ENCODE data around the gene TMEM125. TPM values are rescaled to one million over a fixed set of nuclear protein-coding genes. Genes with fewer than 3 reads are reported as not detected.

Gene TMEM125
- total RNA-seq, 2 donors from 2014 or later: 11.7 to 16.6 TPM

DNA sequence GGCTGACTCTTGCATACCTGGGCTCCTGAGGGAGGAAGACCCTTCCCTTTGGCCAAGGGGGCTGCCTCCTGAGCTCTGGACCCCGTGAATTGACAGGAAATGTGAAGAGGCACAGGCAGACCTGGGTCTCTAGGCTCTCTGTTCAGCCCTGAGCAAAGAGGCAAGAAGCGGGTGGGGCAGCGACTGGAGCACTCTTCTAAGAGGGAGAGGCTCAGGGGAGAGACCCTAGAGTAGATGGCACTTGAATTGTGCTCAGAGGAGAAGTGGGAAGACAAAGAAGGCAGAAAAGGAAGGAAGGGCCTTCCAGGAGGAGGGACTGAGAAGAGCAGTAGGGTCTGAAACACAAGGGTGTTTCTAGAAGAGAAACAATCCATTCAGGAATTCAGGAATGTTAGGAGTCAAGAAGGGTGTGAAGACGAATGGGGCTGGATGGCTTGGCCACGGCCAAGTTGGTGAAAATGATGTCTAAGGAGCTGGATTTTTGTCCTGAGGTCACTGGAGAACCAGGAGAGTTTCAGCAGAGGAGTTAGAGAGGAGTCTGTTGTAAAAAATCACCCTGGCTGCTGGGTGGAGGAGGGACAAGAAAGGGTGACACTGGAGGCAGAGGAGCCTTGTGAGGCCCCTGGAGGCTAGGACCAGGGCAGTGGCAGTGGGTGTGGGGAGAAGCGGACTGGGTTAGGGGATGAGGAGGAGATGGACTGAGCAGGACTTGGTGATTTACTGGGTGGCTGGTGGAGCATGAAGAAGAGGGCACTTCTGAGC, 36.3 kb downstream of the TMEM125 start:
- Histone ChIP-seq H3K9me3 (ENCODE audit: control insufficient read depth, low read length) (no peaks in the 10 kb centered on the region), H3K27ac (ENCODE audit: low read depth, low read length) (no peak overlapping the region), H3K9ac (ENCODE audit: extremely low read depth, low read length, poor library complexity, severe bottlenecking) (no peak overlapping the region), H3K4me3 (ENCODE audit: low read length) (no peak overlapping the region), H3K4me1 (ENCODE audit: control insufficient read depth, insufficient read depth, low read length) (no peaks in the 10 kb centered on the region), H3K27me3 (ENCODE audit: control insufficient read depth, insufficient read depth, low read length, poor library complexity, severe bottlenecking) (no peaks in the 10 kb centered on the region), H3K36me3 (ENCODE audit: control insufficient read depth, insufficient read depth, low read length) (no peaks in the 10 kb centered on the region)
- no peak overlapping the region for H3K4me3 Mint-ChIP-seq
- H3K4me1 Mint-ChIP-seq: peaks cover 17% of the 10 kb centered on the region
- H3K27ac Mint-ChIP-seq: peak overlapping the region; percentile 16
- peaks cover 4% of the 10 kb centered on the region for H3K27me3 Mint-ChIP-seq (ENCODE audit: insufficient read depth)
- WGBS, 2 experiments (ENCODE audit: insufficient coverage in 1 of 2, insufficient read length in 1 of 2): 89 to 92% methylated on average over 6 of the region's 6 CpGs
- no peak for TF ChIP-seq CTCF (conservative IDR thresholded peaks at IDR 0.05)
- no peak for DNase-seq
- no peaks in the 10 kb centered on the region for H3K9me3 Mint-ChIP-seq
- H3K36me3 Mint-ChIP-seq (ENCODE audit: low read depth): no peaks in the 10 kb centered on the region

DNA sequence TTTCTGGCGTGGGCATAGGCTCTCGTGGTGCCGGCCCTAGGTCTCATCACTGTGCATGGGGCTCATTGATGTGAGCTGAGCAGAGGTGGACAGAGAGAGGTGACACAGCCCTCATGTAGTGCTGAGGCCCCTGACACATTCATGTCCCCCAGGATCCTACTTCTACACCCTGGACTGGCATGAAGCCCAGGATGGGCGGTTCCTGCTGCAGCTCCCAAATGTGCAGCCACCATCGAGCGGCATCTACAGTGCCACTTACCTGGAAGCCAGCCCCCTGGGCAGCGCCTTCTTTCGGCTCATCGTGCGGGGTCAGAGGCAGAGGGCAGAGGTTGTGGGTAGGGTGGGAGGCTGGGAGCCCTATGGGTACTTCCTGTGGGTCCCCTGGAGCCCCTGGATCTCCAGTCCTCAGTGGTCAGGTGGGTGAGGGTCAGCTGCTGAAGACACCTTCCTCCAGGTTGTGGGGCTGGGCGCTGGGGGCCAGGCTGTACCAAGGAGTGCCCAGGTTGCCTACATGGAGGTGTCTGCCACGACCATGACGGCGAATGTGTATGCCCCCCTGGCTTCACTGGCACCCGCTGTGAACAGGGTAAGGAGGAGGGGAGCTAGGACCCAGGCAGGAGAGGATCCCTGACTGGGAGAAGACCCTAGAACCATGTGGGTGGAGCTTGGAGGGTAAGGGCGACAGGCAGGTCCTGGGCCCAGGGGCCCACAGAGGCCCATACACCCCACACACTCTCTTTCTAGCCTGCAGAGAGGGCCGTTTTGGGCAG, 37.1 kb downstream of the TMEM125 start:
- H3K27me3 ChIP-seq (ENCODE audit: control insufficient read depth, insufficient read depth, low read length, poor library complexity, severe bottlenecking): no peaks in the 10 kb centered on the region
- Mint-ChIP-seq H3K27me3 (ENCODE audit: insufficient read depth) (peaks cover 4% of the 10 kb centered on the region), H3K27ac (no peak overlapping the region), H3K4me3 (no peak overlapping the region), H3K36me3 (ENCODE audit: low read depth) (no peaks in the 10 kb centered on the region), H3K4me1 (peaks cover 17% of the 10 kb centered on the region), H3K9me3 (no peaks in the 10 kb centered on the region)
- no peak for TF ChIP-seq CTCF (conservative IDR thresholded peaks at IDR 0.05)
- no peak overlapping the region for H3K4me3 ChIP-seq (ENCODE audit: low read length)
- H3K9me3 ChIP-seq (ENCODE audit: control insufficient read depth, low read length): no peaks in the 10 kb centered on the region
- no peak for DNase-seq
- WGBS, 2 experiments (ENCODE audit: insufficient coverage in 1 of 2, insufficient read length in 1 of 2): 94% methylated on average over 7 to 17 of the region's 17 CpGs
- H3K36me3 ChIP-seq (ENCODE audit: control insufficient read depth, insufficient read depth, low read length): no peaks in the 10 kb centered on the region
- H3K27ac ChIP-seq (ENCODE audit: low read depth, low read length): no peak overlapping the region
- H3K4me1 ChIP-seq (ENCODE audit: control insufficient read depth, insufficient read depth, low read length): no peaks in the 10 kb centered on the region
- H3K9ac ChIP-seq (ENCODE audit: extremely low read depth, low read length, poor library complexity, severe bottlenecking): no peak overlapping the region

DNA sequence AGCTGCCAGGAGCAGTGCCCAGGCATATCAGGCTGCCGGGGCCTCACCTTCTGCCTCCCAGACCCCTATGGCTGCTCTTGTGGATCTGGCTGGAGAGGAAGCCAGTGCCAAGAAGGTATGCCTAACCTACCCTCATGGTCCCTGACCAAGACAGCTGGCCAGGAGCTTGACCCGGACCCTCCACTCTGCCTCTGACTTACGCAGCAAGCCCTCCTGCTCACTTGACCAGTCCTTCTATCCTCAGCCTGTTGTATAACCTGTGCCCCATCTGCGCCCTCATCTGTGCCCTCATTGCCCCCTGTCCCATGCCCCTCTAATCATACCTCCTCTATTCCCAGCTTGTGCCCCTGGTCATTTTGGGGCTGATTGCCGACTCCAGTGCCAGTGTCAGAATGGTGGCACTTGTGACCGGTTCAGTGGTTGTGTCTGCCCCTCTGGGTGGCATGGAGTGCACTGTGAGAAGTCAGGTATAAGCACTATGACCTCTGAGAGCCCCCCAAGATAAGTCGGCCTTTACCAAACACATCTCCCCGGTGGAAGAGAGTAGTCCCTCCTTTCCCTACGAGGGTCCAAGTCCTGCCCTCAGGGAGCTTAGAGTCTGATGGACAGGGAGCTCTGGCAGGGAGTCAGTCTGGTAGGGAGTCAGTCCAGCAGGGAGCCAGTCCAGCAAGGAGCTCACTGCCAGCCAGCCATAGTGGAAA, 37.8 kb downstream of the TMEM125 start:
- Mint-ChIP-seq H3K4me3 (no peak overlapping the region), H3K27ac (no peak overlapping the region), H3K36me3 (ENCODE audit: low read depth) (no peaks in the 10 kb centered on the region), H3K9me3 (no peaks in the 10 kb centered on the region), H3K27me3 (ENCODE audit: insufficient read depth) (peaks cover 4% of the 10 kb centered on the region), H3K4me1 (peaks cover 15% of the 10 kb centered on the region)
- WGBS, 2 experiments (ENCODE audit: insufficient coverage in 1 of 2, insufficient read length in 1 of 2): 93 to 100% methylated on average over 5 to 9 of the region's 9 CpGs
- H3K9ac ChIP-seq (ENCODE audit: extremely low read depth, low read length, poor library complexity, severe bottlenecking): no peak overlapping the region
- no peaks in the 10 kb centered on the region for H3K9me3 ChIP-seq (ENCODE audit: control insufficient read depth, low read length)
- TF ChIP-seq CTCF (conservative IDR thresholded peaks at IDR 0.05): no peak
- no peaks in the 10 kb centered on the region for H3K4me1 ChIP-seq (ENCODE audit: control insufficient read depth, insufficient read depth, low read length)
- H3K27ac ChIP-seq (ENCODE audit: low read depth, low read length): no peak overlapping the region
- H3K27me3 ChIP-seq (ENCODE audit: control insufficient read depth, insufficient read depth, low read length, poor library complexity, severe bottlenecking): no peaks in the 10 kb centered on the region
- no peaks in the 10 kb centered on the region for H3K36me3 ChIP-seq (ENCODE audit: control insufficient read depth, insufficient read depth, low read length)
- no peak overlapping the region for H3K4me3 ChIP-seq (ENCODE audit: low read length)
- DNase-seq: no peak

Measured in endodermal cell (in vitro differentiated cells).